ENCODE measurements around the gene SEMA5A.

DNA sequence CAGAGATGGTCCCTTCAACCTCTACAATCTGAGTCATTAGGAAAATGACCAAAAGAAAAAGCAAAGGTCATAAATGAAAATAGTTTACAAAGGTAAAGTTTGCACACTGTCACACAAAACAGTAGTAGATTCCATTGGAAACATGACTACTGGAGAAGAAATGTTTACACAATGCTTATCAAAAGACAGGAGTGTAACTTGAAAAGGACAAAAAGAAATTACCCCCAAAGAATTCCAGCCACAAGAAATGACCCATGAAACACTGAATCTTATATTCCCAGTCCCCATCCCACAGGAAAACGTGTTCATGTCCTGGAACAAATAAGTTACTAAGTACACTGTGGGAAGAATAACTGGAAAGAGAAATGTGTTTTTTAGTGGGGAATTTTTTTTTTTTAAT, 385.1 kb downstream of the SEMA5A start:
- TF ChIP-seq YY1 (IDR thresholded peaks at IDR 0.05; ENCODE audit: insufficient read depth, insufficient read length) (no peak), SUZ12 (IDR thresholded peaks at IDR 0.05; ENCODE audit: extremely low read depth, insufficient read depth, insufficient read length) (no peak), ZNF274 (IDR thresholded peaks at IDR 0.05; ENCODE audit: low read depth, low read length) (no peak)

All from NT2/D1 (cell line).